Upper lobe of left lung (tissue), 6 donors: Measurements from ENCODE around the gene DYDC1. TPM values are rescaled to one million over a fixed set of nuclear protein-coding genes. Genes with fewer than 3 reads are reported as not detected.
"Not testable (repeated sequence)": the region's sequence is repeated elsewhere in the genome, so short reads cannot be mapped to it uniquely, and the experiment has no call there.

Experiments used
- ATAC-seq, 2 donors: fragments of 200-7000 bp; cut with Tn5 transposase; one replicate each; pipeline ENCODE4 v1.9.1; 2022; ENCODE audit warnings: mild to moderate bottlenecking in 2 of 2, moderate library complexity in 2 of 2; ENCODE audit not compliant: low FRiP score in 2 of 2
- DNase-seq, 2 donors: peaks; one replicate each; pipeline ENCODE4 v3.0.0-alpha.2; 2019 to 2020
- H3K27ac ChIP-seq, 4 donors: fragments of 200-600 bp; sonication (generic); one replicate each; pipeline ENCODE4 v1.5.1; 2016 to 2019
- H3K27me3 ChIP-seq, 4 donors: fragments of 200-600 bp; sonication (generic); one replicate each; pipeline ENCODE4 v1.5.1; 2017 to 2019
- H3K36me3 ChIP-seq, 4 donors: fragments of 200-600 bp; sonication (generic); one replicate each; pipeline ENCODE4 v1.5.1; 2016 to 2019
- H3K4me1 ChIP-seq, 4 donors: fragments of 200-600 bp; sonication (generic); one replicate each; pipeline ENCODE4 v1.5.1; 2018 to 2019
- H3K4me3 ChIP-seq, 4 donors: fragments of 200-600 bp; sonication (generic); one replicate each; pipeline ENCODE4 v1.5.1; 2017 to 2019; ENCODE audit warnings: mild to moderate bottlenecking in 2 of 4, moderate library complexity in 1 of 4
- H3K9me3 ChIP-seq, 4 donors: fragments of 200-600 bp; sonication (generic); one replicate each; pipeline ENCODE4 v1.5.1; 2018 to 2019
- EP300 ChIP-seq, 4 donors: sonication (generic); formaldehyde crosslinking; IDR thresholded peaks; one replicate each; pipeline ENCODE4 v1.5.1; 2017; ENCODE audit warnings: antibody characterized with exemption in 4 of 4, control low read depth in 2 of 4
- POLR2A ChIP-seq, 4 donors: fragments of 450-650 bp; IDR thresholded peaks; one replicate each; pipeline ENCODE4 v1.5.1; 2016 to 2017; ENCODE audit warnings: antibody characterized with exemption in 4 of 4, mild to moderate bottlenecking in 2 of 4
- POLR2AphosphoS5 ChIP-seq, 2 donors: sonication (generic); formaldehyde crosslinking; IDR thresholded peaks; one replicate each; pipeline ENCODE4 v1.5.1; 2017; ENCODE audit warnings: antibody characterized with exemption in 2 of 2
- WGBS, 2 donors: methylation state at CpG; one replicate each; pipeline ENCODE4 v1.1.5; 2017 to 2018; 5-methylcytosine and 5-hydroxymethylcytosine counted together
- total RNA-seq, 6 donors: library from RNA; depleted of rRNA in 4 of 6; stranded (reverse); fragments of >200 nt in 4 of 6; gene quantifications; one replicate each; pipeline versions ENCODE4 v1.1.0 to v1.2.1, GENCODE V29; 2016 to 2021
- TF ChIP-seq, protein P1 (sequence below), 6 experiments: fragments of 450-650 bp in 4 of 6; fragments of 200-600 bp in 2 of 6; sonication (generic) in 2 of 6; IDR thresholded peaks; one replicate each; pipeline ENCODE4 v1.5.1; 2016 to 2019; ENCODE audit warnings: antibody characterized with exemption in 6 of 6
- donor health status: DM: no; HTN: no; CAD: no; lungs with moderate emphysema.
- donor health status: DM: no; HTN: yes; CAD: no; lungs with severe emphysema.

The DYDC1 gene
- total RNA-seq, 6 donors from 2014 or later, result 0.71 to 8.7 TPM; not detected in 4

DNA sequence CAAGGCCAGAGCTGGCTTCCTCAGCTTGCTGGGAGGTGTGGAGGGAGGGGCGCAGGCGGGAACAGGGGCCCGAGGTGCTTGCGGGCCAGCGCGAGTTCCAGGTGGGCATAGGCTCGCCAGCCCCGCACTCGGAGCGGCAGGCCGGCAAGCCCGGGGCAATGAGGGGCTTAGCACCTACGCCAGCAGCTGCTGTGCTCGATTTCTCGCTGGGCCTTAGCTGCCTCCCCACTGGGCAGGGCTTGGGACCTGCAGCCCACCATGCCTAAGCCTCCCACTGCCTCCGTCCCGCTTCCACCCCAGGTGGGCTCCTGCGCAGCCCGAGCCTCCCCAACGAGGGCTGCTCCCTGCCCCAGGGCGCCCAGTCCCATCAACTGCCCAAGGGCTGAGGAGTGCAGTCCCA, 41.2 kb downstream of the DYDC1 start:
- 90% methylated on average over 21 of the region's 21 CpGs; no CpG with 5 or more reads in 1 of the 2 donors for WGBS, 2 donors
- H3K27me3 ChIP-seq, result no peaks in the 10 kb centered on the region
- TF ChIP-seq POLR2AphosphoS5 (IDR thresholded peaks at IDR 0.05) (no peak), EP300 (IDR thresholded peaks at IDR 0.05) (no peak), POLR2A (IDR thresholded peaks at IDR 0.05) (no peak)
- TF ChIP-seq, protein P1, sequence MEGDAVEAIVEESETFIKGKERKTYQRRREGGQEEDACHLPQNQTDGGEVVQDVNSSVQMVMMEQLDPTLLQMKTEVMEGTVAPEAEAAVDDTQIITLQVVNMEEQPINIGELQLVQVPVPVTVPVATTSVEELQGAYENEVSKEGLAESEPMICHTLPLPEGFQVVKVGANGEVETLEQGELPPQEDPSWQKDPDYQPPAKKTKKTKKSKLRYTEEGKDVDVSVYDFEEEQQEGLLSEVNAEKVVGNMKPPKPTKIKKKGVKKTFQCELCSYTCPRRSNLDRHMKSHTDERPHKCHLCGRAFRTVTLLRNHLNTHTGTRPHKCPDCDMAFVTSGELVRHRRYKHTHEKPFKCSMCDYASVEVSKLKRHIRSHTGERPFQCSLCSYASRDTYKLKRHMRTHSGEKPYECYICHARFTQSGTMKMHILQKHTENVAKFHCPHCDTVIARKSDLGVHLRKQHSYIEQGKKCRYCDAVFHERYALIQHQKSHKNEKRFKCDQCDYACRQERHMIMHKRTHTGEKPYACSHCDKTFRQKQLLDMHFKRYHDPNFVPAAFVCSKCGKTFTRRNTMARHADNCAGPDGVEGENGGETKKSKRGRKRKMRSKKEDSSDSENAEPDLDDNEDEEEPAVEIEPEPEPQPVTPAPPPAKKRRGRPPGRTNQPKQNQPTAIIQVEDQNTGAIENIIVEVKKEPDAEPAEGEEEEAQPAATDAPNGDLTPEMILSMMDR (IDR thresholded peaks at IDR 0.05), result no peak

DNA sequence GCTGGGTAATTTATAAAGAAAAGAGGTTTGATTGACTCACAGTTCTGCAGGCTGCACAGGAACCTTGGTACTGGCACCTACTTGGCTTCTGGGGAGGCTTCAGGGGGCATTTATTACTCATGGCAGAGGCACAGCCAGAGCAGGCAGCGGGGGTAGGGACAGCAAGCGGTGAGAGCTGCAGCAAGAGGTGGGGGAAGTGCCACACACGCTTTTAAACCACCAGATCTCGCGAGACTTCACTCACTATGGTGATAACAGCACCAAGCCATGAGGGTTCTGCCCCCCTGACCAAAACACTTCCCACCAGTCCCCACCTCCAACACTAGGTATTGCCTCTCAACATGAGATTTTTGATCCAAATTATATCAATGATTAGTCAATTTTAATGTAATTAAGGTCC, 43.0 kb downstream of the DYDC1 start:
- TF ChIP-seq, protein P1 (IDR thresholded peaks at IDR 0.05), result no peak
- TF ChIP-seq POLR2AphosphoS5 (IDR thresholded peaks at IDR 0.05) (no peak), EP300 (IDR thresholded peaks at IDR 0.05) (no peak), POLR2A (IDR thresholded peaks at IDR 0.05) (no peak)
- Histone ChIP-seq H3K9me3 (no peaks in the 10 kb centered on the region), H3K27me3 (no peaks in the 10 kb centered on the region), H3K4me3 (no peak overlapping the region), H3K4me1 (no peaks in the 10 kb centered on the region), H3K36me3 (no peaks in the 10 kb centered on the region), H3K27ac (no peak overlapping the region)
- ATAC-seq (no peak), DNase-seq (peak in 1 of 2 donors; percentile 0)
- WGBS, 2 donors, result 79 to 82% methylated on average over 5 of the region's 5 CpGs

More for the DNA sequence above, 41.2 kb downstream of the DYDC1 start:
- H3K36me3 ChIP-seq, result no peaks in the 10 kb centered on the region
- H3K4me3 ChIP-seq, result no peak overlapping the region
- ATAC-seq (no peak), DNase-seq (peak in 1 of 2 donors; percentile 71)
- H3K9me3 ChIP-seq, result no peaks in the 10 kb centered on the region
- H3K27ac ChIP-seq, result no peak overlapping the region
- H3K4me1 ChIP-seq, result no peaks in the 10 kb centered on the region

DNA sequence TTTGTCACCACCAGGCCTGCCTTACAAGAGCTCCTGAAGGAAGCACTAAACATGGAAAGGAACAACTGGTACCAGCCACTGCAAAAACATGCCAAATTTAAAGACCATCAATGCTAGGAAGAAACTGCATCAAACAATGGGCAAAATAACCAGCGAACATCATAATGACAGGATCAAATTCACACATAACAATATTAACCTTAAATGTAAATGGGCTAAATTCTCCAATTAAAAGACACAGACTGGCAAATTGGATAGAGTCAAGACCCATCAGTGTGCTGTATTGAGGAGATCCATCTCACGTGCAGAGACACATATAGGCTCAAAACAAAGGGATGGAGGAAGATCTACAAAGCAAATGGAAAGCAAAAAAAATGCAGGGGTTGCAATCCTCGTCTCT, 50.6 kb downstream of the DYDC1 start:
- not testable (repeated sequence) for DNase-seq, ATAC-seq, H3K9me3 ChIP-seq, H3K27me3 ChIP-seq, H3K27ac ChIP-seq, H3K4me3 ChIP-seq, H3K36me3 ChIP-seq, H3K4me1 ChIP-seq
- 79 to 88% methylated on average over 3 of the region's 3 CpGs for WGBS, 2 donors

DNA sequence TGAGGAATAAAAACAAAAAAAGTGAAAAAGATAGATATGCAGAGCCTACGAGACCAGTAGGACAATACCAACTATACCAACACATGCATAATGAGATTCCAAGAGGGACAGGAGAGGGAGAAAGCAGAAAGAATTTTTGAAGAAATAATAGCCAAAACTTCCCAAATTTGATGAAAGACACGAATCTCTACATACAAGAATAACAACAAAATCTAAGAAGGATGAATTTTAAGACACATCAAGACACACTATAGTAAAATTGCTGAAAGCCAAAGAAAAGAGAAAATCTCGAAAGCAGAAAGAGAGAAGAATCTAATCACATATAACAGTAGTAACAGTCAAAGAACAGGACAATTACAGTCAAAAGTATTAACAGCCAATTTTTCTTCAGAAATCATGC, 59.6 kb downstream of the DYDC1 start:
- H3K4me1 ChIP-seq, result no peaks in the 10 kb centered on the region
- ATAC-seq (no peak), DNase-seq (no peak)
- 81 to 82% methylated on average over 3 of the region's 3 CpGs for WGBS, 2 donors
- H3K27me3 ChIP-seq, result no peaks in the 10 kb centered on the region
- H3K36me3 ChIP-seq, result no peaks in the 10 kb centered on the region
- H3K27ac ChIP-seq, result no peak overlapping the region
- peaks cover 0 to 11% (median 5%) of the 10 kb centered on the region in 4 donors for H3K9me3 ChIP-seq
- no peak overlapping the region for H3K4me3 ChIP-seq
- TF ChIP-seq POLR2A (IDR thresholded peaks at IDR 0.05) (no peak), EP300 (IDR thresholded peaks at IDR 0.05) (no peak), POLR2AphosphoS5 (IDR thresholded peaks at IDR 0.05) (no peak)
- TF ChIP-seq, protein P1 (IDR thresholded peaks at IDR 0.05), result no peak

DNA sequence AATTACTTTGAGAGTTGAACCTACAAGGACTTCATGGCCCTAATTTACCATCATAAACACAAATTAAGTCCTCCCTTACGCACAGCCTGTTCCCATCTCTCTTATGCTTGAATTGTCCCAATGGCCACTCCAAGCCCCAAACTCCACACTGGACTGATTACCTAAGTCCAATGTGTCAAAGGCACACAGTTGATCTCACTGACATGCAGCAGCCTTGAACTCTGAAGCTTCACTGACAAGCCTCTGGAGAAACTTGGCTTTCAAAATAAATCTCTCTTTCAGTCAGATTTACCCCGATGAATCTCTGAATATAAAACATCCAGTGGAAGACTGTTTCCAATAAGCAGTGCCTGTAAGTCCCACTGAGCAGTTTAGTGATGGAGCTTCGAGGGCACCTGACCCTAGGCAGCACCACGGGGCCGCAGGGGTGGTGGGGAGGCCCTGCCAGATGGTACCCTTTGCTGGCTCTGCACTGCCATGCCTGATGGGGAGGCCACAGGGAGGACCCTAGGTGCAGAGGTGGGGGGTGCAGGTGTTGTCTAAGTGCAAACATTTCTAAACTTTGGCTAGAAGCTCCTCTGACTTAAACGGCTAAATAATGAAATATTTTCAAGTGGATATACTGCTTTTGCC, 63.8 kb downstream of the DYDC1 start:
- 82 to 87% methylated on average over 5 to 6 of the region's 6 CpGs for WGBS, 2 donors
- peak in 1 of 2 donors; percentile 52 for DNase-seq
- ATAC-seq, result no peak
- Histone ChIP-seq H3K27me3 (no peaks in the 10 kb centered on the region), H3K4me3 (no peak overlapping the region), H3K27ac (no peak overlapping the region), H3K9me3 (peaks cover 0 to 5% (median 2%) of the 10 kb centered on the region in 4 donors), H3K4me1 (no peaks in the 10 kb centered on the region), H3K36me3 (no peaks in the 10 kb centered on the region)
- TF ChIP-seq, protein P1 (IDR thresholded peaks at IDR 0.05), result no peak
- no peak for TF ChIP-seq POLR2A (IDR thresholded peaks at IDR 0.05)
- TF ChIP-seq EP300 (IDR thresholded peaks at IDR 0.05), result no peak
- no peak for TF ChIP-seq POLR2AphosphoS5 (IDR thresholded peaks at IDR 0.05)
